ENCODE measurements around the gene XRCC4.
"Not testable (repeated sequence)": the region's sequence is repeated elsewhere in the genome, so short reads cannot be mapped to it uniquely, and the experiment has no call there.

XRCC4 gene

DNA sequence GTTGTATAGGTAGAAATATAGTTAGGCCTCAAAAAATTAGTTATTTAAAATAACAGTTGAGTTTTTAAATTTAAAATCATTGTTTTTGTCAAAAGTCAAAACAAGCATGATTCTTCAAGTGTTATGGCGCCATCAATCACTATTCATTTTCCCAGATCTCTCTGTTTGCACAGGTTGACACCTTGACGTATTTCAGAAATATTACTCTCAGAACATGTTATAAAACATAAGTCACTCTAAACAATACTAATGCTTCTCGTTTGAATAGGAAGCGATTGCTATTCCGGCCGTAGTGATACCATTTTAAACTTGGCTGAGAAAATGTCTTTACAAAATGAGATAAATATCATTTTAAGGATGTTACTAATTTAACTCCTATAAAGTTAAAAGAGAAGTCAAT is 268.1 kb downstream of the XRCC4 start:
- DNase-seq (ENCODE audit: low read depth, low spot score): no peak

DNA sequence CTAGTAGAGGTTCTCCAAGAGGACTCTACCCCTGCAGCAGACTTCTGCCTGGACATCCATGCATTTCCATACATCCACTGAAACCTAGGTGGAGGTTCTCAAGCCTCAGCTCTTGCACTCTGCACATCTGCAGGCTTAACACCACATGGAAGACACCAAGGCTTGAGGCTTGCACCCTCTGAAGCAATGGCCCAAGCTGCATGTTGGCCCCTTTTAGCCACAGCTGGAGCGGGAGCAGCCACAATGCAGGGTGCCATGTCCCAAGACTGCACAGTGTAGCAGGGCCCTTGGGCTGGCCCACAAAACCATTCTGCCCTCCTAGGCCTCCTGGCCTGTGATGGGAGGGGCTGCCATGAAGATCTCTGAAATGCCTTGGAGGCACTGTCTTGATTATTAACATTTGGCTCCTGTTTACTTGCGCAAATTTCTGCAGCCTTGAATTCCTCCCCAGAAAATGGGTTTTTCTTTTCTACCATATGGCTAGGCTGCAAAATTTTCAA is 271.0 kb downstream of the XRCC4 start:
- no peak for DNase-seq (ENCODE audit: low read depth, low spot score)

DNA sequence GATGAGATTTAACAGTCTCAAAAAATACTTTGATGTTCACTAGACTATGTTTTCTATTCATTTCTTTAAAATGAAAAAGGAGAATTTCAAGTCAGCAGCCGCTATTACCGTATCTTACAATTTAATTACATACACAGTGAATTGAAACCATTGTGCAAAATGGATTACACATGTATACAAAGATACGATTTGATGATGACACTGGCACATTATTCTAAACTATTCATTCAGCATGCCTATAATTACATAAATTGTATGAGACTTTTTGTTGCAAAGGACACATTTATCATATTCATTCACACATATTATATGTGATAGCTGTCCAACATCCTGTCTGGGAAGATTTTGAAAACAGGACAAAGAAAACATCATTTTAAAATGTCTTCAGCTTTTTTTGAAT is 275.9 kb downstream of the XRCC4 start:
- DNase-seq (ENCODE audit: low read depth, low spot score): no peak

DNA sequence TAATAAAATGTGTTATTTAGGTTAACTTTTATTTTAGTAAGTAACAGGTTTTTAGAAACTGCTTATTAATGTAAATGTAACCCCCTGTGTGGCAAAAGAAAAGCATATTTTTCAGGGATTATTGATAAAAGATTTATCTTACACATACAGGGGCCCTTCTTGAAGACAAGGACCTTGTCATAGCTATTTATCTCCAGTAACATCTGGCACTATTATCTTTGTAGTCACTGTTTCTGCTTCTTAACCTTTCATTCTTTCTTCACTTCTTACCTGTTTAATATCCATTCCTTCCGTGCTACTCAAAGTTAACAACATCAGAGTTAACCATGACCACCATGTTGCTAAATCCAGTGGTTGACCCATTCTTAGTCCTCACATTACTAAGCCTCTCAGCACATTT is 276.4 kb downstream of the XRCC4 start:
- no peak for DNase-seq (ENCODE audit: low read depth, low spot score)

- peak; percentile 99 for DNase-seq (ENCODE audit: low read depth, low spot score)
Measured at GRCh38 chr5:83354958-83355357, 277.6 kb downstream of the XRCC4 start.

- not testable (repeated sequence) for DNase-seq (ENCODE audit: low read depth, low spot score)
Measured at GRCh38 chr5:83355482-83356014, 278.2 kb downstream of the XRCC4 start.

DNA sequence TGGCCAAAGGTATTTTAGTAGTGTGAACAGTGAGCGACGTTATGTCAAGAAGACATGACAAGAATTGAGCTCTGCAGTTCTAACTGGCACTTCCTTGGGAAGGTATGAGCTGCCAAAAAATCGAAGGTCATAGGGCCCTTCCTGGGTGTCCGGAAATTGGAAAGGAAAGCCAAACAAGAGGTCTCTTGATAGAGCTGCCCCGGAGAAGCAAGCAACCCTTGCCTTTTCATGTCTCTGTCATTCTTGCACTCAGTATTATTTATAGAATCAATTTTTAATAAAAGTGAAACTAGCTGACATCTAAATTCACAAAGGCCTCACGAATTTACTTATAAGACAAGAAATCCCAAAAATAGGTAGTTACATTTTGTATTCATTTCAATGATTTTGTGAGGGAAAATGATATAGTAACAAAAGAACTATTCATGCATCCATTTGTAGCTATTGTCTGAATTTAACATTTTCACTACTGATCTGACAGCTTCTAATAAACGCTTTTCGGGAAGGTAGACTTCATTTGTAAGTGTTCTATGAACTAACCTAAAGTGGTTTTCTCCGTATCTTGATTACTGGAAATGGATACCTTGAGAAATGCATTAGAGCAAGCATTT is 280.4 kb downstream of the XRCC4 start:
- no peak for DNase-seq (ENCODE audit: low read depth, low spot score)

DNA sequence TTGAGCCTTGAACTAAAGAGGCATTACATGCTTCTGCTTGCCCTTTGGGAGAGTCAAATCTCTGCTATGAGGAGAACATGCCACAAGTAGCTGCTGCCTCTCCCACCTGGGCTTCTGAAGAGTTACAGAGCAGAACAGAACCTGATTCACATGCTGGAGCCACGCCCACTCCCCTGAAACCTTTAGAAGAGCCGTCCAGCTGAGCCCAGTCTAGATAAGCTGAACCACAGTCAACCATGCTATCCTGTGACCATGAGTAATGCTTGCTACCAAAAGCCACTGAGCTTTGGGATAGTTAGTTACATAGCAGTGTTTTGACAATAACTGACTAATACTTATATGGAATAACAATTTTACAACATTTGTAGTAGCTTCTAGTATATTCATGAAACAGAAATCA is 283.2 kb downstream of the XRCC4 start:
- no peak for DNase-seq (ENCODE audit: low read depth, low spot score)

DNA sequence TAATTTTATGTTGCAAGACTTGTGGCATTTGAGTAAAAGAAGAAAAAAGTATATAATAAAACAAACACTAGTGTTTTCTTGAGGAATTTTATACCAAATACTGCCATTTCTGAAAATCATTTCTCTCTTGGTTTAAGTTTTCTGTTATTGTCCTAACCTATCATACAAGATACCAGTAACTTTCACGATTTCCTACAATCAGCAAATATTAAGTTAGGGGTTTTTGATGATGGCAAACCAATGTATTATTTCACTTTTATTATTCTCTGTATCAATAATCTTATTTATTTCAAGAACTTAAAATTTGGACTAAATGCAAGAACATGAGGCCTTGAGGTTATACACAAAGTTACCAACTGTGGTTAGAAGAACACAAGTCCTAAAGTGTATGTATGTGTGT is 285.2 kb downstream of the XRCC4 start:
- no peak for DNase-seq (ENCODE audit: low read depth, low spot score)

DNA sequence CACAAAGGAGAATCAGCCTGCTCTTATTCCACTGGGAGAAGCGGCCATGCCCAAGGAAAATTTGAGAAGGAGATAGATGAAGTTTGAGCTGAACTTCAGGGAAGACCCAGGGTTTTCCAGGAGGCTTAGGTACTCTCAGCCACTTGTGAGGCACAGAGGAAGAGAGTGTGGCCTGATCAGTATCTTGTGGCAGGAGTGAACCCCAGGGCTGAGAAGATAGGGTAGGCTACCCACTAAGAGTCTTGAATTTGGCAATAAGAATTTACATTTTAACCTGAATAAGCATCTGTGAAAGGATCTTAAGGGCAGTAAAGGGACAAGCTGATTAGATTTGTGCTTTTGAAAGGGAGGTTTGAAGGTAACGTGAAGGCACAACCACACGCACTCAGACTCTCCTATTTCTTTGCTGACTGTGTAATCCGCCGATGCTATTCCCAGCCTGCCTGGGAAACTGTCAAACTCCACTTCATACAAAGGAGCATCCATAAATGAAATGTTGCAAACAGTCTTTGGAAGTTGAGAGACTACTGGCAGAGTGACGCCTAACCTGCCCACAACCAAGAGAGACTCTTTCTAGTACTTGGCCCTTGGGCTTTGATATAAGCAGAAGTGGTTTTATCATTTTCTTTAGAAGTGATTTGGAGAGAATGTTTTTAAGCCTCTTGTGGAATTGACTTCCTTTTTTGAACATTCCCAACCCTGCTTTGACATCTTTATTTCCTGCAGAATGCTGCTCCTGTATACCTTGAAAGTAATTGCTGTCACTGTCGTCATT is 286.0 kb downstream of the XRCC4 start:
- DNase-seq (ENCODE audit: low read depth, low spot score): no peak

DNA sequence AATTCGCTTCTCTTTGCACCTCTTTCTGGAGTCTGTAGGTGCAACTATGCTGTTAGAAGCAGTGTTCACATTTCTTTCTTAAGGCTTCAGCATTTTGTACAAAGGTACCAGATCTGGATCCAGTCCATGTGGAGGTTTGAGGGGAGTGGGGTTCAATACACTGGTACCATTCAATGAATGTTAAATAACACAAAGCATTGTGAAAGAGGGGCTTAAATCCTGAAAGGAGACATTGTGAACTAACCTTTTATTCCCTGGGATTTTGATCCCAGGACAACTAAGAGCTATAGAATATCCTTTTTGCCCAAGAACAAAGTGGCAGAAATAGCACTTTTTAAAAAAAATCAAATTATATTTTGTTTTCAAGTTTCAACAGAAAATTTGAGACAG is 286.5 kb downstream of the XRCC4 start:
- no peak for DNase-seq (ENCODE audit: low read depth, low spot score)

GRCh38 chr5:83364312-83365299 is 287.3 kb downstream of the XRCC4 start:
- DNase-seq (ENCODE audit: low read depth, low spot score): no peak

DNA sequence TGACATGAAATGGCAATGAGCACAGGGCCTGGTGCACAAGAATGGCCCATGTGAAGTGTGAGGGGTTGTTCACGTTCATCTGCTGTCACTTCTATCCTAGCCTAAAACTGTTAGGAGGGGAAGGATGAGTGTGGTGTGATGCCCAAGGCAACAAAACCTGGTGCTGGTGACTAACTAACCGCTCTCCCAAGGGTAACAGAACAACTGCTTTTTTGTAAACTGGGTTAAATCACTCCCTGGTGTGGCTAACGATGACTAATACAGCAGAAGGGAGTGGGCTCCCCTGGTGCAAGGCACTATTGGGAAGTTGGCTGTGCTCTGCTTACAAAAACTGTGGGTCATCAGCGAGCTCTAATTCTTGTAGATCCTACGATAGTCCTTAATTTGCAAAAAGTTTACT is 291.0 kb downstream of the XRCC4 start:
- DNase-seq (ENCODE audit: low read depth, low spot score): no peak

- no peak for DNase-seq (ENCODE audit: low read depth, low spot score)
Measured at GRCh38 chr5:83368835-83369234, 291.5 kb downstream of the XRCC4 start.

DNA sequence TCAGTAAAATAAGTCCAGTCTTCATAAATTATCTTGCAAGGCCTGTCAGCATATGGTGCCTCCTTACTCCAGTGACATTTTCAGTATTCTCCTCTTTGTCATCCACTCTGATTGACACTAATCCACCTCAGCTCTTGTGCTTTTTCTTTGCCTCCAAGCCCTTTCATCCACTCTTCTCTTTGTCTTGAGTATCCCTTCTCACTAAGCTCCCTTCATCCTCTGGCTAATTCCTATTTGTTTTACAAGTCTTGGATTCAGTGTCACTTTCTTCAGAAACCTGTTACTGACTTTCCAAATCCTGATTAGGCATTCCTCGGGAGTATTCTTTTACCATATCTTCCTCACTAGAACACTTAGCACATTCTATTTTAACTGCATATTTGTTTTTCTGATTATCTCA is 293.6 kb downstream of the XRCC4 start:
- no peak for DNase-seq (ENCODE audit: low read depth, low spot score)

GRCh38 chr5:83371726-83372125 is 294.4 kb downstream of the XRCC4 start:
- no peak for DNase-seq (ENCODE audit: low read depth, low spot score)

GRCh38 chr5:83374547-83374946 is 297.2 kb downstream of the XRCC4 start:
- no peak for DNase-seq (ENCODE audit: low read depth, low spot score)

DNA sequence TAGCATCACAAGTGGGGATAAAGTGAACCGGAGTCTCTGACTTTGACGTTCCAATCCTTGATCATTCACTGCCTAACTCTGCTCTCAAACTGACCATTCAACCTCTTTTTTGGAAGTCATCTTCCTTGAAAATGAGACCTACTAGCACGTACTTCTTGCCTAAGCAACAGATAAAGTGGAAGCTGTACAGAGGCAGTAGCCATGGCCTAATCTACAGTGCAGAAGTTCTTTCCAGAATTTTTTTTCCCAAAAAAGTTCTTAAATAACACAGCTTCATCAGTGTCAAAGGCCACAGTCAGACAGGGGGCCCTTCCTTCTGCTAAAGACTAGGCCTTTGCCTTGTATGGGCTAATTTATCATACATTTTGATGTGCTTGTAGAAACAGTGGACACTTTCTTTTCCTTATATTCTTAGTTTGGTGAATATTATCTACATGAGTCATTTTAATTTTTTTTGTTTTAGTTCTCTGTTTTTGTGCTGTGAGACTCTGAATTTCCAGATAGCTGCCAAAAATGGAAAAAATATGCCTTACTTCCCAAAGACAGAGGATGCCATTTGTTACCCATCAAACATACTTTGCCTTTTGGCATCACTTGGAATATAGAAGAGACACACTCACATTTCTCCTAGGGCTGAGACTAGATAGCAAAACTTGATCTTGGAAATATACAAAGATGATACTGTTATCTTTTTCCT is 297.9 kb downstream of the XRCC4 start:
- DNase-seq (ENCODE audit: low read depth, low spot score): no peak

DNA sequence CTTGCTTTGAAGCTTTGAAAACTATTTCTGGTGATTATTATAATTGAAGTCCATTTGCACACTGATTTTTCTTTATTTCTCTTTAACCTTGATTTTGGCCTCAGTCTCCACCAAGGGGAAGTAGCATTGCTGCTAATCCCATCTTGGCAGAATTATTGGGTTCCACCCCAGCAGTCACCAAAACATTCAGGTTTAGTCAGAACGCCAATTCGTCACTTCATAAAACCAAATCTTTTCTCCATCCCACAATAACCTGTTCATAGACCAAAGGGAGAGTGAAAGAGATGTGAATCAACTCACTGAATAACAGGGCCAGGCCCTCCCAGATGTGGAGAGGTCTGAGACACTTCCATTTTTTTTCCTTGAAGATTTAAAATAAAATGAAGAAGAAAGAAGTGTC is 299.1 kb downstream of the XRCC4 start:
- no peak for DNase-seq (ENCODE audit: low read depth, low spot score)

DNA sequence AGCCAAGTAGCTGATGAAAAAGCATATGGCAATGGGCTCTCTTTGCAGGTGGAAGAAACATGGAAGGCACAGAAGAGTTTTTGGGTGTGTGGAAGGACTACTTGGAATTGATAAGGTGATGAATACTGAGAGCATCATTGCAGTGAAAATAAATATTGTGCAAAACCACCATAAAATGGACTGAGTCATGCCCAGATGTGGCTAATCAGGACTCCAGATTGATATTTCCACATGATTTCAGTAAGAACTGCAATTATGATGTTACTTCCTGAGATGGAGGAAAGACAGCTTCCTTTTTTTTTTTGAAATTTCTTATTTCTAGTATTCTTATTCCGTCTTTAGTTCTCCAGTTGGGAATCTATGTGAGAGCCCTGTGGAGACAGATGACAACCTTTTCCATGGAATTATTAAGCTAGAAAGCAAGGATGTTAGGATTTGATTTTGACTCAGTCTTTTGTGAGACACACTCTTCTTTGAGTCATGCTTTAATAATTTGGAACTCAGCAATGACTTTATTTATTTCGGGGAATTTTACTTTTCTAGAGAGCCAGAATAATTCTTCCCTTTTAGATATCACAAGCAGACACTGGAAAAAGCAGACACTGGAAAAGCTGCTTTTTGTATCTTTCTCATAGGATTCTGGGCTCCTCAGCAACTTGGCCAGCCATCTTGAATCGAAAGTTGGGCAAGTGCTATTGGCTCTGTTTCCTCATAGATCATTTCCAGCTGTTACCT is 300.0 kb downstream of the XRCC4 start:
- no peak for DNase-seq (ENCODE audit: low read depth, low spot score)
